ENCODE data around the gene ADCK2.

DNA sequence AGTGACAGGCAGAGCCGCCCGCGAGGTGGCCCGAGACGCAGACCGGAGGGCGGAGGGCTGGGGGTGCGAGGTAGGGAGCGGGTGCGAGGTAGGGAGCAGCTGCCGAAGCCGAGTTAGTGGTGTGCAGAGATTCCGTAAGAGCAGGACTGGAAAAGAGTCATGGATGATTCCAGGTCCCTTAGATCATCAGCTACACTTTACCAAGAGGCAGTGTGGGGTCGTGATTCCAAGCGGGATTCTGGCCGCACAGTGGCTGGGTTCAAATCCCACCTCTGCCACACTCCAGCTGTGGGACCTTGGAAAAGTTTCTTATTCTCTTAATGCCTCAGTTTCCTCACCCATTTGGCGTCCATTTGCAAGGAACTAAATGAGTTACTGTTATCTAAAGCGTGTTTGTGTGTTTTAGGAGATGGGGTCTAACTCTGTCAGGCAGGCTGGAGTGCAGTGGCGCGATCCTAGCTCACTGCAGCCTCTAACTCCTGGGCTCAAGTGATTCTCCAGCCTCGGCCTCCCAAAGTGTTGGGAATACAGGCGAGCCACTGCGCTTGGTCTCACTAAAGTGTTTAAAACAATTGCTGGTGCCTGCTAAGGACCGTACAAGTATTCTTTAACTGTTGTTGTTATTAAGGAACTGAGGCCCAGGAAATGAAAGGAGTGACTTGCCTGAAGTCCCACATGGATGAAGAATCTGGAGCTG is 24.9 kb downstream of the ADCK2 start:
- TF ChIP-seq ZC3H10 (CRISPR knock-in tag; IDR thresholded peaks at IDR 0.05) (no peak), TOX (CRISPR knock-in tag; IDR thresholded peaks at IDR 0.05; ENCODE audit: borderline replicate concordance) (no peak), ZFP3 (CRISPR knock-in tag; IDR thresholded peaks at IDR 0.05) (no peak), PATZ1 (CRISPR knock-in tag; IDR thresholded peaks at IDR 0.05; ENCODE audit: borderline replicate concordance) (no peak), POU6F1 (CRISPR knock-in tag; IDR thresholded peaks at IDR 0.05; ENCODE audit: borderline replicate concordance, low read depth) (no peak), ESRRG (CRISPR knock-in tag; IDR thresholded peaks at IDR 0.05) (no peak), ARNTL (CRISPR knock-in tag; IDR thresholded peaks at IDR 0.05; ENCODE audit: borderline replicate concordance, low read depth) (no peak), PPARA (CRISPR knock-in tag; IDR thresholded peaks at IDR 0.05; ENCODE audit: borderline replicate concordance) (no peak), CSDC2 (CRISPR knock-in tag; IDR thresholded peaks at IDR 0.05) (no peak), OSR1 (CRISPR knock-in tag; IDR thresholded peaks at IDR 0.05) (no peak)
- TF ChIP-seq, protein P1, sequence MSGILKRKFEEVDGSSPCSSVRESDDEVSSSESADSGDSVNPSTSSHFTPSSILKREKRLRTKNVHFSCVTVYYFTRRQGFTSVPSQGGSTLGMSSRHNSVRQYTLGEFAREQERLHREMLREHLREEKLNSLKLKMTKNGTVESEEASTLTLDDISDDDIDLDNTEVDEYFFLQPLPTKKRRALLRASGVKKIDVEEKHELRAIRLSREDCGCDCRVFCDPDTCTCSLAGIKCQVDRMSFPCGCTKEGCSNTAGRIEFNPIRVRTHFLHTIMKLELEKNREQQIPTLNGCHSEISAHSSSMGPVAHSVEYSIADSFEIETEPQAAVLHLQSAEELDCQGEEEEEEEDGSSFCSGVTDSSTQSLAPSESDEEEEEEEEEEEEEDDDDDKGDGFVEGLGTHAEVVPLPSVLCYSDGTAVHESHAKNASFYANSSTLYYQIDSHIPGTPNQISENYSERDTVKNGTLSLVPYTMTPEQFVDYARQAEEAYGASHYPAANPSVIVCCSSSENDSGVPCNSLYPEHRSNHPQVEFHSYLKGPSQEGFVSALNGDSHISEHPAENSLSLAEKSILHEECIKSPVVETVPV (CRISPR knock-in tag; IDR thresholded peaks at IDR 0.05) = no peak
- TF ChIP-seq, protein P2, sequence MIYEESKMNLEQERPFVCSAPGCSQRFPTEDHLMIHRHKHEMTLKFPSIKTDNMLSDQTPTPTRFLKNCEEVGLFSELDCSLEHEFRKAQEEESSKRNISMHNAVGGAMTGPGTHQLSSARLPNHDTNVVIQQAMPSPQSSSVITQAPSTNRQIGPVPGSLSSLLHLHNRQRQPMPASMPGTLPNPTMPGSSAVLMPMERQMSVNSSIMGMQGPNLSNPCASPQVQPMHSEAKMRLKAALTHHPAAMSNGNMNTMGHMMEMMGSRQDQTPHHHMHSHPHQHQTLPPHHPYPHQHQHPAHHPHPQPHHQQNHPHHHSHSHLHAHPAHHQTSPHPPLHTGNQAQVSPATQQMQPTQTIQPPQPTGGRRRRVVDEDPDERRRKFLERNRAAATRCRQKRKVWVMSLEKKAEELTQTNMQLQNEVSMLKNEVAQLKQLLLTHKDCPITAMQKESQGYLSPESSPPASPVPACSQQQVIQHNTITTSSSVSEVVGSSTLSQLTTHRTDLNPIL (CRISPR knock-in tag; IDR thresholded peaks at IDR 0.05; ENCODE audit: low read depth) = no peak
